Measurements from ENCODE around the gene KNDC1.

DNA sequence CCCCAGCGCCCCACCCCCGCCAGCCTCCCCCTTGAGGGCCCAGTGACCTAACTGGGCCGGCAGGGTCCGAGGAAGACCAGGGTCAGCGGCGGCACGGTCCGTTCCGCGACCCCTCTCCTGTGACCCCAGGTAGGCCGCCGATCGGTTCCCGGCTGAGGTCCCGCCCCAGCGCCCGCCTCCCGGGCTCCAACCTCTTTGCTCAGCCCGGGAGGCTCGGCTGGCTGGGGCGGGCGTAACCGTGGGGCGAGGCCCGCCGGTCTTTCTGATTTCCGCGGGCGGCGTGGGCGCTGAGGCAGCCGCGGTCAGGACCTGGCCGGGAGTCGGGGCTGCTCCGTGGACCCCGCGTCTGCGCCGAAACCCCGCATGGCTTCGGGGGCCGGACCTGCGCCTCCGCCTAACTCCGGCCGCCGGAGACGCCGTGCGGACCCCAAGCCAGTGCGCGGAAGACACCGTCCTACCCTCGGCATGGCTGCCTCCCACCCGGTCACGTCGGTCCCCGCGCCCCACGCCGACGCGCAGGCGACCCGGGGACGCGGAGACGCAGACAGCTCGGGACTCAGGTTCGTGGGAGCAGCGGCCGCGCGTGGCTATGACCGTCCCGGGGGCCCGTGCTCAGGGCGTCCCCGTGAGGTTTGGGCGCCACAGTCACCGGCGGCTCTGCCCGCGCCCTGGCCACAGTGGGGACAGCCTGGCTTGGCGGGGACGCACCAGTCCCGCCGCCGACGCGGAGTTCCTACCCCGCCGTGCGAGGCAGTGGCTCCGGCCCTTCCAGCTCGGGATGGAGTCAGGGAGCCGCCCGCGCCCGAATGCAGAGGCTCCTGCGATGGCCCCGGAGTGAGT, 76.6 kb downstream of the KNDC1 start:
- TF ChIP-seq, protein P1, sequence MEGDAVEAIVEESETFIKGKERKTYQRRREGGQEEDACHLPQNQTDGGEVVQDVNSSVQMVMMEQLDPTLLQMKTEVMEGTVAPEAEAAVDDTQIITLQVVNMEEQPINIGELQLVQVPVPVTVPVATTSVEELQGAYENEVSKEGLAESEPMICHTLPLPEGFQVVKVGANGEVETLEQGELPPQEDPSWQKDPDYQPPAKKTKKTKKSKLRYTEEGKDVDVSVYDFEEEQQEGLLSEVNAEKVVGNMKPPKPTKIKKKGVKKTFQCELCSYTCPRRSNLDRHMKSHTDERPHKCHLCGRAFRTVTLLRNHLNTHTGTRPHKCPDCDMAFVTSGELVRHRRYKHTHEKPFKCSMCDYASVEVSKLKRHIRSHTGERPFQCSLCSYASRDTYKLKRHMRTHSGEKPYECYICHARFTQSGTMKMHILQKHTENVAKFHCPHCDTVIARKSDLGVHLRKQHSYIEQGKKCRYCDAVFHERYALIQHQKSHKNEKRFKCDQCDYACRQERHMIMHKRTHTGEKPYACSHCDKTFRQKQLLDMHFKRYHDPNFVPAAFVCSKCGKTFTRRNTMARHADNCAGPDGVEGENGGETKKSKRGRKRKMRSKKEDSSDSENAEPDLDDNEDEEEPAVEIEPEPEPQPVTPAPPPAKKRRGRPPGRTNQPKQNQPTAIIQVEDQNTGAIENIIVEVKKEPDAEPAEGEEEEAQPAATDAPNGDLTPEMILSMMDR (conservative IDR thresholded peaks at IDR 0.05), result no peak
- TF ChIP-seq EZH2 (IDR thresholded peaks at IDR 0.05; ENCODE audit: low read depth), result no peak
